ENCODE results near the gene FTO.

The FTO gene

GRCh38 chr16:53846971-53847370, 143.0 kb downstream of the FTO start:
- no peak for TF ChIP-seq EZH2phosphoT487 (IDR thresholded peaks at IDR 0.05; ENCODE audit: low read length)
- TF ChIP-seq CTCF (IDR thresholded peaks at IDR 0.05; ENCODE audit: low read length): no peak
- no peak for TF ChIP-seq EZH2 (optimal IDR thresholded peaks at IDR 0.05; ENCODE audit: low read depth, low read length)
- no peak overlapping the region for H3K4me3 ChIP-seq (ENCODE audit: low read length)
- H3K36me3 ChIP-seq (replicated peaks; ENCODE audit: insufficient read depth, low read length): no peaks in the 10 kb centered on the region
- H3K27ac ChIP-seq (ENCODE audit: low read length): no peak overlapping the region
- no peak overlapping the region for H3K9ac ChIP-seq (ENCODE audit: low read length)
- no peaks in the 10 kb centered on the region for H3K27me3 ChIP-seq (replicated peaks; ENCODE audit: insufficient read depth, low read length)
- DNase-seq: no peak
- H3K9me3 ChIP-seq (replicated peaks; ENCODE audit: insufficient read depth, low read length): no peaks in the 10 kb centered on the region
- no peaks in the 10 kb centered on the region for H3K9me2 ChIP-seq (replicated peaks; ENCODE audit: insufficient read depth, low read length)
- no peaks in the 10 kb centered on the region for H4K20me1 ChIP-seq (ENCODE audit: insufficient read depth, low read length)
- H3F3A ChIP-seq (ENCODE audit: insufficient read depth, low read length): no peaks in the 10 kb centered on the region; the same call in 1 of the 2 replicates
- H3K79me2 ChIP-seq (ENCODE audit: low read length): no peaks in the 10 kb centered on the region
- no peak overlapping the region for H3K4me2 ChIP-seq (ENCODE audit: low read depth, low read length)
- H3K4me1 ChIP-seq (ENCODE audit: low read length): 0 out of 2 replicates have a peak, but pooled peaks cover 6% of the 10 kb centered on the region
- H2AFZ ChIP-seq (ENCODE audit: low read length): no peak overlapping the region

GRCh38 chr16:53848277-53848942, 144.5 kb downstream of the FTO start:
- Histone ChIP-seq H3K36me3 (replicated peaks; ENCODE audit: insufficient read depth, low read length) (no peaks in the 10 kb centered on the region), H3K4me2 (ENCODE audit: low read depth, low read length) (no peak overlapping the region), H3K4me1 (ENCODE audit: low read length) (0 out of 2 replicates have a peak, but pooled peaks cover 6% of the 10 kb centered on the region), H3K4me3 (ENCODE audit: low read length) (no peak overlapping the region), H4K20me1 (ENCODE audit: insufficient read depth, low read length) (no peaks in the 10 kb centered on the region), H3K27ac (ENCODE audit: low read length) (no peak overlapping the region), H3K9ac (ENCODE audit: low read length) (no peak overlapping the region), H3K9me2 (replicated peaks; ENCODE audit: insufficient read depth, low read length) (no peaks in the 10 kb centered on the region), H2AFZ (ENCODE audit: low read length) (no peak overlapping the region), H3K79me2 (ENCODE audit: low read length) (no peaks in the 10 kb centered on the region), H3F3A (ENCODE audit: insufficient read depth, low read length) (no peaks in the 10 kb centered on the region; the same call in 1 of the 2 replicates), H3K9me3 (replicated peaks; ENCODE audit: insufficient read depth, low read length) (no peaks in the 10 kb centered on the region), H3K27me3 (replicated peaks; ENCODE audit: insufficient read depth, low read length) (no peaks in the 10 kb centered on the region)
- no peak for DNase-seq
- no peak for TF ChIP-seq EZH2phosphoT487 (IDR thresholded peaks at IDR 0.05; ENCODE audit: low read length)
- TF ChIP-seq EZH2 (optimal IDR thresholded peaks at IDR 0.05; ENCODE audit: low read depth, low read length): no peak
- no peak for TF ChIP-seq CTCF (IDR thresholded peaks at IDR 0.05; ENCODE audit: low read length)

- H3K4me2 ChIP-seq (ENCODE audit: low read depth, low read length): no peak overlapping the region
- no peaks in the 10 kb centered on the region for H4K20me1 ChIP-seq (ENCODE audit: insufficient read depth, low read length)
- no peaks in the 10 kb centered on the region for H3K9me3 ChIP-seq (replicated peaks; ENCODE audit: insufficient read depth, low read length)
- H3K9ac ChIP-seq (ENCODE audit: low read length): no peak overlapping the region
- H3K36me3 ChIP-seq (replicated peaks; ENCODE audit: insufficient read depth, low read length): no peaks in the 10 kb centered on the region
- H3K79me2 ChIP-seq (ENCODE audit: low read length): no peaks in the 10 kb centered on the region
- no peak overlapping the region for H3K27ac ChIP-seq (ENCODE audit: low read length)
- no peak overlapping the region for H3K4me3 ChIP-seq (ENCODE audit: low read length)
- no peaks in the 10 kb centered on the region; the same call in 1 of the 2 replicates for H3F3A ChIP-seq (ENCODE audit: insufficient read depth, low read length)
- 0 out of 2 replicates have a peak, but pooled peaks cover 6% of the 10 kb centered on the region for H3K4me1 ChIP-seq (ENCODE audit: low read length)
- H2AFZ ChIP-seq (ENCODE audit: low read length): no peak overlapping the region
- DNase-seq: no peak
- no peaks in the 10 kb centered on the region for H3K9me2 ChIP-seq (replicated peaks; ENCODE audit: insufficient read depth, low read length)
- no peak for TF ChIP-seq CTCF (IDR thresholded peaks at IDR 0.05; ENCODE audit: low read length)
- no peak for TF ChIP-seq EZH2 (optimal IDR thresholded peaks at IDR 0.05; ENCODE audit: low read depth, low read length)
- TF ChIP-seq EZH2phosphoT487 (IDR thresholded peaks at IDR 0.05; ENCODE audit: low read length): no peak
- H3K27me3 ChIP-seq (replicated peaks; ENCODE audit: insufficient read depth, low read length): no peaks in the 10 kb centered on the region
Observed at GRCh38 chr16:53848950-53849349, 145.0 kb downstream of the FTO start.
